Measurements from ENCODE around the gene PLEKHN1.

The PLEKHN1 gene, protein sequence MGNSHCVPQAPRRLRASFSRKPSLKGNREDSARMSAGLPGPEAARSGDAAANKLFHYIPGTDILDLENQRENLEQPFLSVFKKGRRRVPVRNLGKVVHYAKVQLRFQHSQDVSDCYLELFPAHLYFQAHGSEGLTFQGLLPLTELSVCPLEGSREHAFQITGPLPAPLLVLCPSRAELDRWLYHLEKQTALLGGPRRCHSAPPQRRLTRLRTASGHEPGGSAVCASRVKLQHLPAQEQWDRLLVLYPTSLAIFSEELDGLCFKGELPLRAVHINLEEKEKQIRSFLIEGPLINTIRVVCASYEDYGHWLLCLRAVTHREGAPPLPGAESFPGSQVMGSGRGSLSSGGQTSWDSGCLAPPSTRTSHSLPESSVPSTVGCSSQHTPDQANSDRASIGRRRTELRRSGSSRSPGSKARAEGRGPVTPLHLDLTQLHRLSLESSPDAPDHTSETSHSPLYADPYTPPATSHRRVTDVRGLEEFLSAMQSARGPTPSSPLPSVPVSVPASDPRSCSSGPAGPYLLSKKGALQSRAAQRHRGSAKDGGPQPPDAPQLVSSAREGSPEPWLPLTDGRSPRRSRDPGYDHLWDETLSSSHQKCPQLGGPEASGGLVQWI

DNA sequence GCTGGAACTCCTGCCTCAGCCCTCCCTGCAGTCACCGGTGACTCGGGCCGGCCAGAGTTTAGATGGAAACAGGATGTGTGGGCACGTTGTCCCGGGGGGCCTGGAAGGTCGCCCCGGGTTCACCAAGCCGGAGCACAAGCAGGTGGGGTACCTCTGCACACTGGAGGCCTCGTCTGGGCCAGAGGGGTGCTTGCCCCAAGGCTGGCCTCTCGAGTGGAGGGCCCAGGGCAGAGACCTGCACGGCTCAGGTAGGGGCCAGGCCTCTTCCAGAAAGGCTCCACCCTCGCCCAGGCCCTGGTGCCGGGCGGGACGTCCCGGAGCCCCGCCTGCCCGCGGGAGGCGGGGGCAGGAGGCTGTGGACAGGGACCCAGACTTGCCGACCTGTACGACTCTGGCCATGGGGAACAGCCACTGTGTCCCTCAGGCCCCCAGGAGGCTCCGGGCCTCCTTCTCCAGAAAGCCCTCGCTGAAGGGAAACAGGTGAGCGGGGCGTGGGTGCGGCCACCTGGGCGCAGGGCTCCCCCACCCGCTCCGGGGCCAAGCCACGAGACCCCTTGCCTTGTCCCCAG, at the start of gene PLEKHN1:
TSS of gene PLEKHN1 (plus strand) at position 348 of the 569 bp plus-strand sequence. CDS start at position 398, 50 bp downstream.
- no peak within 1 kb of the TSS for H3K27ac ChIP-seq
- H3K36me3 ChIP-seq (ENCODE audit: control insufficient read depth, insufficient read depth, low read length), result no peaks in the 10 kb centered on the region
- H3K9ac ChIP-seq, result no peak within 1 kb of the TSS
- no peaks in the 10 kb centered on the region for H3K4me1 ChIP-seq
- H3K4me3 ChIP-seq (ENCODE audit: low read depth, low read length), result peak within 1 kb of the TSS; percentile 67
- no peaks in the 10 kb centered on the region for H3K9me3 ChIP-seq (ENCODE audit: control insufficient read depth, low read length)
- peak within 1 kb of the TSS; percentile 96 for H3K4me2 ChIP-seq (ENCODE audit: low read length)
- no peaks in the 10 kb centered on the region for H3K27me3 ChIP-seq (ENCODE audit: control insufficient read depth, insufficient read depth, low read length)
- TF ChIP-seq, protein P1, sequence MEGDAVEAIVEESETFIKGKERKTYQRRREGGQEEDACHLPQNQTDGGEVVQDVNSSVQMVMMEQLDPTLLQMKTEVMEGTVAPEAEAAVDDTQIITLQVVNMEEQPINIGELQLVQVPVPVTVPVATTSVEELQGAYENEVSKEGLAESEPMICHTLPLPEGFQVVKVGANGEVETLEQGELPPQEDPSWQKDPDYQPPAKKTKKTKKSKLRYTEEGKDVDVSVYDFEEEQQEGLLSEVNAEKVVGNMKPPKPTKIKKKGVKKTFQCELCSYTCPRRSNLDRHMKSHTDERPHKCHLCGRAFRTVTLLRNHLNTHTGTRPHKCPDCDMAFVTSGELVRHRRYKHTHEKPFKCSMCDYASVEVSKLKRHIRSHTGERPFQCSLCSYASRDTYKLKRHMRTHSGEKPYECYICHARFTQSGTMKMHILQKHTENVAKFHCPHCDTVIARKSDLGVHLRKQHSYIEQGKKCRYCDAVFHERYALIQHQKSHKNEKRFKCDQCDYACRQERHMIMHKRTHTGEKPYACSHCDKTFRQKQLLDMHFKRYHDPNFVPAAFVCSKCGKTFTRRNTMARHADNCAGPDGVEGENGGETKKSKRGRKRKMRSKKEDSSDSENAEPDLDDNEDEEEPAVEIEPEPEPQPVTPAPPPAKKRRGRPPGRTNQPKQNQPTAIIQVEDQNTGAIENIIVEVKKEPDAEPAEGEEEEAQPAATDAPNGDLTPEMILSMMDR (IDR thresholded peaks at IDR 0.05), result no peak
- peak within 1 kb of the TSS; percentile 88 for H2AFZ ChIP-seq
- no peaks in the 10 kb centered on the region for H3K79me2 ChIP-seq

DNA sequence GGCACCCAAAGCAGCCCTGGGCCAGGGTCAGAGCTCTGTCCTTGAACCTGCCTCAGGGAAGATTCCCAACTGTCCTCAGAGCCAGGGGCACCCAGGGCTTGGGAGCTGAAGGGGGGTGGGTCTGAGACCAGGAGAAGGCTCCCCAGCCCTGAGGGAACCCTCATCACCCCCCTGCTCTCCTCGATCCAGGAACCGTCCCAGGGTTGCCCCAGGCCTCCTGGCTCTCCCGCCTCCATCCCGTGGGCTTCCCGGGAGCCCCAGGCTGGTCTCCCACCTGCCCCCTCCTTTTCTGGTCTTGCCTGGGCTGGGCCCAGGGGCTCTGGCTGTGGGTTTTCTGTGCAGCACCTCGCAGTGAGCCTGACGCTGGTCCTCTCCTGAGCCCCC, 49.2 kb upstream of the PLEKHN1 start:
- H3K4me1 ChIP-seq, result peaks cover 11% of the 10 kb centered on the region
- H3K9ac ChIP-seq, result no peak overlapping the region
- no peaks in the 10 kb centered on the region for H3K27me3 ChIP-seq (ENCODE audit: control insufficient read depth, insufficient read depth, low read length)
- H3K4me2 ChIP-seq (ENCODE audit: low read length), result no peak overlapping the region
- TF ChIP-seq, protein P1 (IDR thresholded peaks at IDR 0.05), result no peak
- H3K9me3 ChIP-seq (ENCODE audit: control insufficient read depth, low read length), result no peaks in the 10 kb centered on the region
- no peaks in the 10 kb centered on the region for H3K79me2 ChIP-seq
- no peak overlapping the region for H3K27ac ChIP-seq
- no peaks in the 10 kb centered on the region for H3K36me3 ChIP-seq (ENCODE audit: control insufficient read depth, insufficient read depth, low read length)
- H2AFZ ChIP-seq, result no peak overlapping the region
- H3K4me3 ChIP-seq (ENCODE audit: low read depth, low read length), result no peak overlapping the region

DNA sequence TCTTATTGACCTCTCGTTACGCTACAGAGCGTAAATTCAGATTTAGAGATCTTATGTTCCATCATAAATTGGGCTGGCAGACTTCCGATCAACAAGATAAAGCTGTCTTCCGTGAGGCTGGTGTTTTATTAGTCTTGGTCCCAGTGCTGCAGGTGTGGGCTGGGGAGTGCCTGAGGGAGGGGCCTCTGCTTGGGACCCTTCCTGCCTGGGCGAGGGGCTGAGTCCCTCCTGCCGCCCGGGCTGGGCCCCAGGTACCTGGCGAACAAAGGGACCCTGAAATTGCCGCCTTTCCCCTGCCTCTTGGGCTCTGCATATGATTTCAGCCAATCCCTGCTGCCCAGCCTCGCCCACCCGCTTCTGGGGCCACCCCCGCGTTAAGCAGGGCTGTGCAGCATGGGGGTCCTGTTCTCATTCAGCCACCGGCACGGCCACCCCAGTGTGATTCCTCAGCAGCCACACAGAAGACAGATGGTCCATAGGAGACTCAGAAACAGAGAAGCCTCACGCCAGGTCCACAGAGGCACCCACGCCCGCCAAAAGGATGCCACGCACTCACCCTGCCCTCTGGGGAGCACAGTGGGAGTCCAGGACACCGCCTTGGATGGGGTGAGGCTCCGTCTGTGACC, 48.7 kb upstream of the PLEKHN1 start:
- Histone ChIP-seq H3K4me2 (ENCODE audit: low read length) (no peak overlapping the region), H3K4me1 (peaks cover 11% of the 10 kb centered on the region), H3K36me3 (ENCODE audit: control insufficient read depth, insufficient read depth, low read length) (no peaks in the 10 kb centered on the region), H3K27ac (no peak overlapping the region), H3K27me3 (ENCODE audit: control insufficient read depth, insufficient read depth, low read length) (no peaks in the 10 kb centered on the region), H3K9ac (no peak overlapping the region), H2AFZ (no peak overlapping the region), H3K79me2 (no peaks in the 10 kb centered on the region), H3K9me3 (ENCODE audit: control insufficient read depth, low read length) (no peaks in the 10 kb centered on the region), H3K4me3 (ENCODE audit: low read depth, low read length) (no peak overlapping the region)
- TF ChIP-seq, protein P1 (IDR thresholded peaks at IDR 0.05), result no peak

DNA sequence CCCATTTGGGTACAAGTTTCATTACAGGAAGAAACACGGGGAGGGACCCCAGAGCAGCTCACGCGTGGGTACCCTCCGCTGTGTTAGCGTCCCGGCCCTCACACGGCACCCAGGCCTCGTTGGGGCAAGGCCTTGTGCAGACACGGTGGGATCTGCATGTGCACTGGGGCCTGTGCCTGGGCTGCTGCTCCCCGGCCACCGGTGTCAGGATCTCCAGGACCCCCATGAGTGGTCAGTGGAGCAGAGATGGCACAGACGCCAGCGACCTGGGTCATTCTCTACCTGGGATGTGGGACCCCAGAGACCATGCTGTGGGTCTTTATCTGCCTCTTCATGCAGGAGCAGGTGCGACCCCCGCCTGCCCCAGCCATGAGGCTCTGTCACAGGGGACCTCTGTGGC, 47.9 kb upstream of the PLEKHN1 start:
- no peaks in the 10 kb centered on the region for H3K27me3 ChIP-seq (ENCODE audit: control insufficient read depth, insufficient read depth, low read length)

More for the DNA sequence above, 47.9 kb upstream of the PLEKHN1 start:
- TF ChIP-seq, protein P1 (IDR thresholded peaks at IDR 0.05), result no peak
- Histone ChIP-seq H3K4me1 (peaks cover 11% of the 10 kb centered on the region), H3K9ac (no peak overlapping the region), H3K4me2 (ENCODE audit: low read length) (no peak overlapping the region), H3K9me3 (ENCODE audit: control insufficient read depth, low read length) (no peaks in the 10 kb centered on the region), H3K79me2 (no peaks in the 10 kb centered on the region), H3K4me3 (ENCODE audit: low read depth, low read length) (no peak overlapping the region), H3K27ac (no peak overlapping the region), H2AFZ (no peak overlapping the region), H3K36me3 (ENCODE audit: control insufficient read depth, insufficient read depth, low read length) (no peaks in the 10 kb centered on the region)

All from parathyroid adenoma (tissue), 2 donors.